Measurements from ENCODE around the gene PCCA.
"Not testable (repeated sequence)": the region's sequence is repeated elsewhere in the genome, so short reads cannot be mapped to it uniquely, and the experiment has no call there.

The PCCA gene

DNA sequence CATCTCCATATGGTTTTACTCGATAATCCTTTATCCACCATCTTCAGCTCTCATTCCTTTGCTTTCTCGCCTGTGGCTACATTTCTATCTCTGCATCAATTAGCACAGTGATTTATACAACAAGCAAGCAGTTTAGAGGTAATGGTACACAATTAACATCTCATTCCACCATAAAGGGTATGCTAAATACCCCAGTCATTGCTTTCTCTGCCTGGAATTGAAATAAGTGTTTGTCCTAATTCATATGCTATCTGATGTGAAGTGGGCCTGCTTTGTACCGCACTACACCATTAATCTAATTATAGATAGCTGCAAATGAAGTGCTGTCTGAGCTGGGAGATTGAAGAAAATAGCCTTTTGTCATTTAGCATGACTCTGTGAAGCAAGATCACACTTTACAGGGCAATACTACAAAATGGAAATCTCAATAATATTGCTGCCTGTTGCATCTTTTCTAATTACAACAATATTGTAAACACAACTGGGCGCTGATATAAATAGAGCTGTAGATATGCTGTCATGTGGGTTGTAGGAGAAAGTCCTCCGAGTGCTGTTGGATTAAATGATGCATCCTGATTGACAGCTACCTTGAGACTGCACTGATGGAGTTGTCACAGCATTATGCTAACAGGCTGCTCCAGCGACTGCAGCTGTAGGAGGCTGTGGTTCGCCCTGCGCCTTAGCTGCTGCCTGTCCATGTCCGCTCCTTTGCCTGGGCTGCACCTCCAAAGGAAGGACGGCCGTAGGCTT, 421.5 kb downstream of the PCCA start:
- DNase-seq (ENCODE audit: low read depth), result no peak

DNA sequence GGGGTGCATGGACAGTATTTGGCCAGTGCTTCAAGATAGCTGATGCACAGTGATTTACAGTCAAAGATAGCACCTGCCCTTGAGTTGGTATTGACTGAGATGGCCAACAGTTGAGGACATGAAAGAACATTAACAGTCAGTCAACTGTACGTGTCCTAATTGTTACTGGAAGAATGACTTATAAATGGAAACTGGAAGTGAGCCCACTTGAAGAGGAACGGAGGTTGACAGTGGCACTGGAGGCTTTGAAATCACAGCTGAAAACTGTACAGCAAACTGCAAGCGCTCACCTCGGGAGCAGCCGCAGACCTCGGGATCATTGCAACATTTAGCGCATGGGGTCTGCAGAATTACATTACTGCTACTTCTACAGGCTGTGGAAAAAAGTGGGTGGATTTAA, 422.6 kb downstream of the PCCA start:
- no peak for DNase-seq (ENCODE audit: low read depth)

DNA sequence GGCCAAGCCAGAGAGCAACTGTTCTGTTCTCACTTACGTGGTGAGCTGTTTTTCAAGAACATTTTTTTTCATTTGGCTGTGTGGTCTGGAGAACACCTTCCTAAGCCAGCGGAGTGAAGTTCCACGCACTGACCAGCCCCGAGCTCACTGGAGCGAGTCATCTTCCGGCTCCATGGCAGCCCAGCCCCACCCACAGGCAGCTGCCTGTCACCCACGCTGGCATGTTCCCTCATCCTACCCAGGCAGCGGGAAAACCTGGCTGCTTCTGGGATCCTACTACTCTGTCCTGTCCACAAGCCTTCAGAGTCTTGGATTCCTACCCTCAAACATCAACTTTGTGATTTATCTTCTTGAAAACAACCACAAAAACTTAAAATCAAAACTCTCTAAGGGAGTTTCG, 423.5 kb downstream of the PCCA start:
- DNase-seq (ENCODE audit: low read depth), result no peak

DNA sequence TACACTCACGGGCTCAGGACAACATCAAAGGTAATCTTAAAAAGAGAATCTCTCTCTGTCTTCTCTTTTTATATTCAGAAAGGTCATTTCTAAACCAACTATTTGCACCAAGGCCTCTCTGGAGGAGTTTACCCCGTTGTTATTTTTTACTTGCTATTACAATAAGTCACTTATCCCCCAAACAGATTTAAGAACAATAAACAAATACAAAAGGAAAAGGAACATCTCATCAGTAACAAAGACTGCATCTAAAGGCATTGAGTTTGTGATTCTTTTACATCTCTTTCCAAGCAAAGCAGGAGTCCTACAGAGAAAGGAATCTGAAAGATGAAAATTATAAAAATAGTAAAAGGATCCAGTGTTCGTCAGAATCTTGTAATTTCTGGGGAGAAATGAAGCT, 424.3 kb downstream of the PCCA start:
- DNase-seq (ENCODE audit: low read depth), result no peak

DNA sequence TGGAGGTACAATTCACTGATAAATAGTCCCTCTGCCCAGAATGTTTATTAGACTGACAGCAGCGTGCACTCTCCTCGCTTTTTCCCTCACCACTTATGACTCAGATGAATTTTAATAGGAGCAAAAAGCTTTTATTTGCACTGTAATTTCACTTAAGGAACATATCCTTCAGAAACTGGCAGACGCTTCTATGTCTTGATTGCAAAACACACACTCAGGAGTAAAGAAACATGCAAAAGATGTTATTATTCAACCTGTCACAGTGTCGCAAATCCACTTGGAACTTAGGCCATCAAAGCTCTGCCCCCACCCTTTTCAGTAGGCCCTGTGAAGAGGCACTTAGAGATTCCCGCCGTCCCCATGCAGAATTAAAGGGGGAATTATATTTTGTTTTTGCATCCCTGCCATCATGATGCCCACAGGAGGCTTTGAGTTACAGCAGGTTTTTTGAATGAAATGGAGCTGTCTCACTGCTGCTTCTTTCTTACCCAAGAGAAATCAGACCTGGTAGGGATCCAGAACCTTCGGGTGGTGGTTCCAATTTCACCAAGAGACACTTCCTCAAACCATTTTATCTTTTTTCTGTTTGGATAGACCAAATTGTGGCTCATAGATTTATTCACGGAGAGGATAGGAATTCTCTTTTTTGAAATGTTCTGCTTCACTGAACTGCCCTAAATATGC, 425.2 kb downstream of the PCCA start:
- no peak for DNase-seq (ENCODE audit: low read depth)

DNA sequence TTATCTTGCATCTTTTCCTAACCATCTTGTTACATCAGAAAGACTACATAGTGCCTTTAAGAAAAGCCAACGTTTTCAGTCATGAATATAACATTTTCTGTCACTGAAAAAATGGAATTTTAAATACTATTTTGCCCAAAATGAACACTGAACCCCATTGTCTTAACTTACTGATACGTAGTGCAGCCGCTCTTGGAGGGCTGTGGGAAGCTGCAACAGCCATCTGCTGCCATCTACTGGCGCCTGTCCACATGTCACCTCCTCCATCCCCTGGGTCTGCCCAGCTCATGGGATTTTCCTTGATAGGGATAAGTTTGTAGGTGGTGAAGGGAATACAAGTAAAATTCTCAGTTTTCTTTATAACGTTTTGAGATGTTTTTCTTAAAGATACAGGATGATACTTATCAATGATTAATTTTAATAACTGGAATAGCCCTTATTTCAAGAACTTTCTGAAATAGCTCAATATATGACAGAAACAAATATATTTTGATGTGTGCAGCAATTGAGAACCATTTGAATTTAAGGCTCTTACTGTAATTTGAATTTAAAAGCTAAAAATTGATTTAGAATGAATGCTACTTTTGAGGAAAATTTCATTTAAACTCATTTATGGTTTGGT, 426.0 kb downstream of the PCCA start:
- peak; percentile 47 for DNase-seq (ENCODE audit: low read depth)

DNA sequence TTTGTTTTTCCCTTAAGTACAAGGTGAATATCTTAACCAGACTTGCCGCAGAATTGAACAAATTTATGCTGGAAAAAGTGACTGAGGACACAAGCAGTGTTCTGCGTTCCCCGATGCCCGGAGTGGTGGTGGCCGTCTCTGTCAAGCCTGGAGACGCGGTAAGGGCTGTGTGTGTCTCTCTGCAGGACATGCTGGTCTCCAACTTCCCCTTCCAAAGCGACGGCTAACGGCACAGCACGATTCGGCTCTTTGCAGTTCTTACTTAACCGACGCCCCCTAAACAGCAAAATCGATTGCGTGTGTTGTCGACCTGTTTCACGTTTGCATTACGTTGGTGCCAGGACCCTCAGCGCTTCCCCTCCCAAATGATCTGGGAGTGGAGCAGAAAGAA, 426.5 kb downstream of the PCCA start:
- no peak for DNase-seq (ENCODE audit: low read depth)

DNA sequence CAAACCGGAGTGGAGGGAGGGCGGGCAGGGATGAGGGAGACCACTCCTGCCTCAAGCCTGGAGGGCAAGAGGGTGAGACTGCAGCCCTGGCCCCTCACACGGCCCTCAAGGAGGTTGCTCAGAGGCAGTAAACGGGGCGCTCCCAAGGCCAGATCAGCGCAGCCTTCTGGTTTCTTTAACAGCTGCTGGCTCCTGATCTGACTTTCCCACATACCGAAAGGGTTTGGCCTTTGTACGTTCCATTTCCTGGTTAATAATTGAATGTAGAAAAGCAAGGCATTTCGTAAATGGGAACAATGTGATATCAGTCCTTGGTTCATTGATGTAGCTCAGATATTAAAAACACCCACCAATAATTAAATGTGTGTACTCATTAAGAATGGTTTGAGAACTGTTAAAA, 428.2 kb downstream of the PCCA start:
- no peak for DNase-seq (ENCODE audit: low read depth)

DNA sequence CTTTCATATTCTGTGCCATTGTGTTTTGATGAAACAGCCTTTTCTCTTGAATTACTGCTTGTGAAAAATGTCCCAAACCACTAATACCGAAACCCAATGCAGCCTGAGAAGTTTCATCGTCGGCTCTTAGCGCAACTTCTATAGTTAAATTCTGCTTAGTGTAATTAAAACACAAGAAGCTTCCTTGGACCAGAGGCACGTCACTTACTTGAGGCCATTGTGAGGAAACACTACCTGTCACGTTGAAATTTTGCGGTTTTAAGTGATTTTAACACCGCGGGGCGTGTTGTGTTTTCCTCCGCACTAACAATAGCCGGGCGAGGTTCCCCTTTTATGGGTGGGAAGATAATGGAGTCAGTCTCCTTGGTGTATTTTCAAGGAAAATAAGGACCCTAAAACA, 428.8 kb downstream of the PCCA start:
- no peak for DNase-seq (ENCODE audit: low read depth)

DNA sequence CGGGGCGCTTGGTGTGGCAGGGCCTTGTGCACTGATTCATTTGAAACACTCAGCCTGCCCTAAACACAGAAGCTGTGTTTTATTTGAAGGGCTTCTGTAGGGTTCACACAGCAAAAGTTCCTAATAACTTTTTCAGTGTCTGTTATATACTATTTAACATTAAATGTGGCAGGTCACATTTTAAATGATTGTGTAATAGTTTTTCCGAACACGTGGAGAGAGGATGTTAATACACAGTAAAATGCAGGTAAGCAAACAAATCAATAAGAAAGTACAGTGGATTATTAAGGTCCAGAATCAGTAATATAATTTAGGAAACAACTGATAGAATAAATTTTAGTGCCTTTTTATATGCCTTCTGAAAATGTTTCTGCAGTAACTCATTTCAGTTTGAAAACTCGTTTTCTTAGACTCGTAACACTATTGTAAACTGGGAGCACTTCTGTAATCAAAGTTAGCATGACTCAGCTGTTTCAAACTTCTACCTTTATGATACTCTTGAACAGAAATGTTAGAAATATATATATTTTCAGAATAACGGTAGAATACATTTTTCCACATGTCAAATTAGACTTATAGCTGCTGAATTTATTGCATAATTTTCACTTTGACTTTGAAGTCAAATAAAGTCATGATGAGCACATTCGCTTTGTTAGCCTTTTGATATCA, 429.6 kb downstream of the PCCA start:
- no peak for DNase-seq (ENCODE audit: low read depth)

DNA sequence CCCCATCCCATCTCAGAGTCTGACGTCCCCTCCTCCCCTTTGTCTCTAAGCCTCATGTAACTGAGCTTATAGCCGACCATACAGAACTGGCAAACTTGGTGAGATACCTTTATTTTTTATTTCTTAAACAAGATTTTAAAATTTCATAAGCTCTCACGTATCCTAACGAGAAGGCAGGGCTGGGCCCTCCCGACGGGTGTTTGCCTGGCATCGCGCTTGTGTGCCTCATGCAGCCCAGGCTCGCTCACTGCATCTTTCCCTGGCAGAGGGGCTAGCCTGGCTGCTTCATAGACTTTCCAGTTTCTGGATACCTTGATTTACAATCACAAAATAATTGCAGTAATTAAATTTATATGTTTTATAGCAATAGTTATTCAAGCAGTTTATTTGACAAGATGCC, 430.7 kb downstream of the PCCA start:
- DNase-seq (ENCODE audit: low read depth), result no peak

DNA sequence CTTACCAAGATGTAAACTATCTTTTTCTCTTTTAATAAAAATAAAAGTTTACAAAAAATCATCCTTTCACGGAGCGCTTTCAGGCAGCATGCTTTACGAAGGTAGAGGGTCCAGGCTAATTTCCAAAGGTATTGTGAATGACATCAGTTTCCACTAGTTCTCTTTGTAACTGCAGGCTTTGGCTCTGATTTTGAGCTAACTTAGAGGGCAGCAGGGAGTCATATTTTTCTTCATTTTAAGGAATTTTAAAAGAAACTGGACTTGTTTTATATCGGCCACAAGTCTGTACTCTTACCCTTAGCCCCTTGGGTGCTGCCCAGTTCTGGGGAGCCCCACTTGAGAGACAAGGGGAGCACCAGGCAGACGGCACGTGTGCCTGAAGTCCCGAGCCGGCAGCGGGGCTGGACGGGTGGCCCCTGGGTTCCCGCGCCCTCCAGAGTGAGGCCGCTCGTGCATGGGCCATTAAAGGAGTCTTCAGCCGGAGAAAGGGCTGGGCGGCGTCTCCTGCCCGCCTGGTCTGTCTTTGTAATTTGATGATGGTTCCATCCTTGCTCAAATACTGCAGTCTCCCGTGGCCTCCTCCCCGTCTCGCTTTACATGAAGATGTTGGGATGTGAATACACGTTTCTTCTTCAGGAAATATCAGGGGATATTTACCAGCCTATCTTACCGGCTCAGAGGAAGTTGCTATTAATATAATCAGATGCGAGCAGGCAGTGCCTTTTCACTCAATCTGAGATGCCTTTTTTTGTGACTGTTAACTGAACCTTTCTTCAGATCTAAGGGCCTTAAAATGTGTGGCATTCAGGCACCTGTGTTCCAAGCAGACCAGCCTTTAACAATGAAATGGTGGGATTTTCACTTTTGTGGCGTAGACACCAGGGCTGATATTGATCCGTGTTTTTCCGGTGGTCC, 432.3 kb downstream of the PCCA start:
- no peak for DNase-seq (ENCODE audit: low read depth)

DNA sequence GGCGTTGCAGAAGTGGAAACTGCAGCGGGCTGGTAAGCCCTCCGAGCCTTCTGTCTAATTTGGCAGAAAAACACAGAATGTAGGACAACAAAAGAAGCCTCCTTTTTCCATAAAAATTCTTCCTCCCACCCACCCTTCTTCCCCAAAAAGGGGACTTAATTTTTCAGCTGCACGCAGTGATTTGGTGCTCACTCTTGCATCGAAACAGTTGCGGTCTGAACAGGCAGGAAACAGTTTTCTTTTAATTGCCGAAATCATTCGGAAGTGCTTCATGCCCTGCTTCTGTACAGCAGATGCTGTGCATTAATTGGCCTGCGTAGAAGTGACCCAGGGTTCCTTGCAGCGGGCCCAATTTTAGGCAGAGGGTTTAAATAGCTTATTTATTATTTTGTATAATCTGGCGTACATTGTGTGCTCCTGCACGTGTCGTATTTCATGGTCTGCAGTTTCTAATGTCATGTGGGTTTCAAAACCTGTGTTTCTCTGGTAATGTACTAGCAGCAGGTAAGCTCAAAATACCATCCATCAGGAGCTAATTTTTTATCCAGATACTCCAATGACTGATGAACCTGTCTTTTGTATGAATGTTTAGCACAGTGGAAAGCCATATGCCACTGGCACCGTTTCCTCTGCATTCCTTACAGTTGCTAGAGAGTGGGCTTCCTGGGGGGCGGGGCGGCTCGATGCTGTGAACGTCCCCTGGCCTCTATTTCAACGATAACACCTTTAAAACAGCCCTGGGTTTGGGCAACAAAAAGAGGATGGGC, 433.1 kb downstream of the PCCA start:
- no peak for DNase-seq (ENCODE audit: low read depth)

DNA sequence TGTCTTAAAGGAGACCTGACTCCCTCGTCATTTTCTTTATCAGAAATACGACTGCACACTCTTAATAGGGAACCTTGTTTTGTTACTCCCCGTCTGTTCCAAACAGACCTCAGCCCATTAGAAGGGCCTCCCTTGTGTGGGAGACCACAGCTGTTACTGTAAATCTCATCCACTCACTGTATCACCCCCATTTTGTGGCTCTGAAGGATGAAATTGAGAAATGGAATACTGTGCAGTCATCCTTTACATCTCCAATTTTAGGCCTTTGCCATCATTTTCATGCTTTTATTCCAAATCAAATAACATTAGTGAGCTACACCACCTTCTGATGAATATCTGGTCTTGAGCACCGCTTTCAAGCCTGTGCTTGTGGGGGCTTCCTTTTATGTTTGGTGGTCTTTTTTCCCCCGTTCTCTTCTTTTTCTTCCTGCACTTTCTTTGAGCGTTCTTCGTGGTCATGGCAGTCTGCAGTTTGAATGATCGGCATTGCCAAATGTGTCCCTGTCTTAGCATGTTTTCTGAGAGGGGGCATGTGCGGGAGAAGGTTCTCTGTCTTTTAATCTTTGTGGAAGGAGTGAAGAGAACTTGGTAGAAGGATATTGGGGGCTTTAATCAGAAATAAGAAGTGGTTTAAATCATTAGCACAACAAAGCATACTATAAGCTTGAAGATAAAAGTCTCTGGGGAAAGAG, 433.9 kb downstream of the PCCA start:
- no peak for DNase-seq (ENCODE audit: low read depth)

DNA sequence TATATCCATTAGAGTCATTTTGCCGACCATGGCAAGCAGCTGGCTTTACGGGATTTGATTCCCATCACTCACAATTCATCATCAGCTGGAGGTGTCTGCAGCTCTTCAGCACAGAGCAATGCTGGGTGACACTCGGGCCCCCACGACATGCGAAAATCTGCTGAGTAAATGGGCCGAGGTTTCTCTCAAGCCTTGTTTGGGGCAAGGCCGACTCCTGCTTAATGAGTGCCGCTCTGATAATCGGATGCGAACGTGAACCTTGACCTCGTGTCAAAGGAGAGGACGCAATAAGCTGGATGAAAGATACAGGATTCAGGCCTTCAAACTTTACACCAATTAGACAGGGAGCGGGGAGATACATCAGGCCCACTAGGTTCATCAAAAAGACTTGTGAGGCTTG, 434.5 kb downstream of the PCCA start:
- no peak for DNase-seq (ENCODE audit: low read depth)

DNA sequence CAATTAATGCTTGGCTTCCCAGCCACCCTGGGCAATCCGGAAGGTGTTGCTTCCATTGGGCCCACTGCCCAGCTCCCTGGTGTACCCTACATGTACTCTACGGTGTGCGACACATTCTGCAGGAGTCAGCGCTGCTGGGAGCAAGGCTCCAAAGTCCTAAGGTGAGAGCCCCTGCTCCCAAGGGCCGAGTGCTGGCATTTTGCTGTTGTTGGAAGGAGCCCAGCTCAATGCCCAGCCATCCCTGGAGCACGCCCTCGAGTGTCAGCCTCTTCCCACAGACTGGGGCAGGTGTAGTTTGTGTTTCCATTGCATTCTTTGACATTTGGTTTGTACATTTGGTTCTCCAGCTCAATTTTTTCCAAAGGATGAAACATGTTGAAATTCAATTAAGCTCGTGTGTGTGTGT, 435.1 kb downstream of the PCCA start:
- no peak for DNase-seq (ENCODE audit: low read depth)

DNA sequence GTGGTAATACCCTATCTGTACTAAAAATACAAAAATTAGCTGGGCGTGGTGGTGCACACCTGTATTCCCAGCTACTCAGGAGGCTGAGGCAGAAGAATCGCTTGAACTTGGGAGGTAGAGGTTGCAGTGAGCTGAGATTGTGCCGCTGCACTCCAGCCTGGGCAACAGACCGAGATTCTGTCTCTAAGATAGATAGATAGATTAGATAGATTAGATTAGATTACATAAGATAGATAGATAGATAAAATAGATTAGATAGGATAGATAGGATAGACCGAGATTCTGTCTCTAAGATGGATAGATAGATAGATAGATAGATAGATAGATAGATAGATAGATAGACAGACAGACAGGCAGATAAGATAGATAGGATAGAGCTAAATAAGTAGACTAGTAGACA, 435.8 kb downstream of the PCCA start:
- DNase-seq (ENCODE audit: low read depth), result not testable (repeated sequence)

DNA sequence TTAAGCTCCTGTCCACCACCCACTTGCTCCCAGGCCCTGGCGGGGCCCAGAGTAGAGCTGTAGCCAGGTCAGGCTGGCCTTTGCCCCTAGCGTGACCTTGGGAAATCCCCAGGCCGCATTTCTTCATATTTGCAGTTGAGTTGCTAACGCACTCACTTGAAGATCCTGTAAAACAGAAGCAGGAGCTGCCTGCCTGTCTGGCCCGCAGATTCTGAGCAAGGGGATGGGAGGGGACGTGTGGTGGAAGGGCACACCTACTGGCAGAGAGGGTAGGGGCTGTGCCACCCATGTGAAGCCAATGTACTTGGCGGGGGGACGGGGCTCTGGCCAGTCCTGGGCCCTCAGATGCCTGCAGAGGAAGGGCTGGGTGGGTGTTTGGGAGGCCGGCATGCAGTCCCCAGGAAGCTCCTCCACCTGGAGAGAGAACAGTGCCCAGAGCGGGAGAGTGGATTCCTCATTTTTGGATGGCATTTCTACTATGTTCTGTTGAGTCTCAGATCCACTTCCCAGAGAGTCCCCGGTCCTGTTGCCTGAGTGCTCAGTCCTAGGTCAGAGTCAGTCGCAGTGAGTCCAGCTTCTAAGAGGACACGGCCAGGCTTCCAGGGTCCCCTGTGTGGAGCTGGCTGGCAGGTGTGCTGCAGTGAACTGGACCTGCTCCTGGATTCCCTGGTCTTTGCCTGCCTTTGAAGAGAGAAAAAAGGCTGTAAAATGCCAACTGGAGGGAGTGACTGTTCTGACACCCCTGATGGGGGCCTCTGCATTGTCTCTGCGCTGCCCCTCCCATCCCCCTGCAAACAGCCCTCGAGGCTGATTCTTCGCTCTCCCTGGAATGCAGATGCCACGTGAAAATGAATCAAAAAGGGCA, 436.8 kb downstream of the PCCA start:
- no peak for DNase-seq (ENCODE audit: low read depth)

DNA sequence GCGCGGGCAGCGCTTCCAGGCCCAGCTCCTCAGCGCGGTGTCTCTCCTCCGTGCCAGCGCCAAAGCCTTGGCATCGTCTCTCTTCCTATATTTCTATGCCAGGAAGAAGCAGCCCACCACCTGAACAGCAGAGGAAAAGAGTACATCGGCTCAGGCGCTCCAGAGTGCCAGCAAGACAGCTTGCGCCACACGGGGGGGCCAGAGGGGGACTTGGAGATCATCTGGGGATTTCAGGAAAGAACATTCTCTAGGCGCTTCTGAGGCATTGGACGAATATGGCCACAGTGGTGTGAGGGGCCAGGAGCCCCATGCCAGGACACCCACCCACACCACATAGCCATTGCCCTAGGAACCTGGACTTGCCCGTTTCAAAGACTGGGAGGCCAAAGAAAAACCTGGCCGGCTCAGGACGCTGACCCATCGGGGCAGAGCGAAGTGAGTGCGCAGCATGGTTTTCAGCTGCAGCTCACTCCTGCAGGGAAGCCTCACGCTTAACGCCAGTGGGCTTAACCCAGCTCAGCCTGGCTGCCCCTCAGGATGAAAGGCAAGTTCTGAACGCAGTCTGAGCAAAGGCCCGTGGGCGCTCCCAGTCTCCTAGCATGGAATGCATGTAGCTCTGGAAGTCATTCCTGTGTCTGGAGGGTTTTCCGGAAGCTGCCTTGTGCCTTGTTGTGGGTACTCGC, 437.6 kb downstream of the PCCA start:
- no peak for DNase-seq (ENCODE audit: low read depth)

Data from stimulated activated CD8-positive, alpha-beta memory T cell treated with anti-CD3 and anti-CD28 coated beads, Interleukin-12 subunit alpha, Interleukin-12 subunit beta, amount 100 ng/mL, for 4 hours (primary cell).